ENCODE data around the gene ICAM1. TPM values are rescaled to one million over a fixed set of nuclear protein-coding genes. Genes with fewer than 3 reads are reported as not detected.
A peak's percentile ranks its signal among the peaks of the same experiment; 100 is the strongest.

The ICAM1 gene
- total and polyA plus RNA-seq, 2 of the 13 experiments (the other 11 are each of a cell fraction or from before 2014, with no cell fraction given) = 37.9 to 98.4 TPM

DNA sequence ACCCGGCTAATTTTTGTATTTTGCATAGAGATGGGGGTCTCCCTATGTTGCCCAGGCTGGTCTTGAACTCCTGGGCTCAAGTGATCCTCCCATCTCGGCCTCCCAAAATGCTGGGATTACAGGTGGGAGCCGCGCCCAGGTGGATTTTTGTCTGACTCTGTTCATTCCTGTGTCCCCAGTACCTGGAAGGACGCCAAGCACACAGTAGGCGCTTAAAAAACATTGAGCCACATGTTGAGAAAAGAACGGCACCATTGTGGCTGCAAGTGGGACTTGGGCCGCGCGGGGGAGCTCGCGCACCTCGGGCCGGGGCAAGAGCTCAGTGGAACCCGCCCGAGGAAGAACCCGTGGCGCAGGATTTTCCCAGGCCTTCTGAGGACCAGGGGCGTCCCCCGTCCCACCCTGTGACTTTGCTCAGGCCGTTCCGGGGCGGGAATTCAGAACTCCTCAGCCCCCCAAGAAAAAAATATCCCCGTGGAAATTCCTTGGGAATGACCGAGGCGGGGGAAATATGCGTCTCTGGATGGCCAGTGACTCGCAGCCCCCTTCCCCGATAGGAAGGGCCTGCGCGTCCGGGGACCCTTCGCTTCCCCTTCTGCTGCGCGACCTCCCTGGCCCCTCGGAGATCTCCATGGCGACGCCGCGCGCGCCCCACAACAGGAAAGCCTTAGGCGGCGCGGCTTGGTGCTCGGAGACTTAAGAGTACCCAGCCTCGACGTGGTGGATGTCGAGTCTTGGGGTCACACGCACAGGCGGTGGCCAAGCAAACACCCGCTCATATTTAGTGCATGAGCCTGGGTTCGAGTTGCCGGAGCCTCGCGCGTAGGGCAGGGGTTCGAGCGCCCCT is 1.4 kb upstream of the ICAM1 start (continued):
- TF ChIP-seq ADNP (CRISPR knock-in tag; IDR thresholded peaks at IDR 0.05) (0 out of 2 replicates have a peak, but pooled peaks have one; percentile 48), NR2F6 (IDR thresholded peaks at IDR 0.05) (no peak), NR2F6 (CRISPR knock-in tag; IDR thresholded peaks at IDR 0.05) (0 out of 2 replicates have a peak, but pooled peaks have one; percentile 28), HIVEP1 (CRISPR knock-in tag; IDR thresholded peaks at IDR 0.05) (no peak), PRPF4 (IDR thresholded peaks at IDR 0.05; ENCODE audit: low read depth, low read length, poor library complexity, severe bottlenecking) (peak; percentile 82), ZNF816 (CRISPR knock-in tag; IDR thresholded peaks at IDR 0.05; ENCODE audit: borderline replicate concordance) (0 out of 2 replicates have a peak, but pooled peaks have one; percentile 38), SUZ12 (IDR thresholded peaks at IDR 0.05; ENCODE audit: low read depth, low read length) (no peak), GTF3A (CRISPR knock-in tag; conservative IDR thresholded peaks at IDR 0.05) (0 out of 2 replicates have a peak, but pooled peaks have one; percentile 53), KDM2A (CRISPR knock-in tag; IDR thresholded peaks at IDR 0.05; ENCODE audit: borderline replicate concordance, low read depth) (peak; percentile 84), RCOR2 (CRISPR knock-in tag; IDR thresholded peaks at IDR 0.05) (peak; percentile 87; the same call in 1 of the 2 replicates), ZNF335 (CRISPR knock-in tag; IDR thresholded peaks at IDR 0.05) (no peak), ZNF724P (CRISPR knock-in tag; IDR thresholded peaks at IDR 0.05; ENCODE audit: borderline replicate concordance) (0 out of 2 replicates have a peak, but pooled peaks have one; percentile 50), HNF4G (IDR thresholded peaks at IDR 0.05; ENCODE audit: borderline replicate concordance, low read depth, low read length) (no peak), HNF4G (CRISPR knock-in tag; IDR thresholded peaks at IDR 0.05; ENCODE audit: borderline replicate concordance, low read depth) (0 out of 2 replicates have a peak, but pooled peaks have one; percentile 58), ZNF629 (CRISPR knock-in tag; conservative IDR thresholded peaks at IDR 0.05) (no peak), KDM5A (IDR thresholded peaks at IDR 0.05; ENCODE audit: borderline replicate concordance, low read length) (no peak), ZNF792 (CRISPR knock-in tag; IDR thresholded peaks at IDR 0.05) (0 out of 2 replicates have a peak, but pooled peaks have one; percentile 38)
- TF ChIP-seq, protein P1, sequence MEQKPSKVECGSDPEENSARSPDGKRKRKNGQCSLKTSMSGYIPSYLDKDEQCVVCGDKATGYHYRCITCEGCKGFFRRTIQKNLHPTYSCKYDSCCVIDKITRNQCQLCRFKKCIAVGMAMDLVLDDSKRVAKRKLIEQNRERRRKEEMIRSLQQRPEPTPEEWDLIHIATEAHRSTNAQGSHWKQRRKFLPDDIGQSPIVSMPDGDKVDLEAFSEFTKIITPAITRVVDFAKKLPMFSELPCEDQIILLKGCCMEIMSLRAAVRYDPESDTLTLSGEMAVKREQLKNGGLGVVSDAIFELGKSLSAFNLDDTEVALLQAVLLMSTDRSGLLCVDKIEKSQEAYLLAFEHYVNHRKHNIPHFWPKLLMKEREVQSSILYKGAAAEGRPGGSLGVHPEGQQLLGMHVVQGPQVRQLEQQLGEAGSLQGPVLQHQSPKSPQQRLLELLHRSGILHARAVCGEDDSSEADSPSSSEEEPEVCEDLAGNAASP (CRISPR knock-in tag; IDR thresholded peaks at IDR 0.05; ENCODE audit: borderline replicate concordance) = peak; percentile 36; the same call in 1 of the 2 replicates
- TF ChIP-seq, protein P2, sequence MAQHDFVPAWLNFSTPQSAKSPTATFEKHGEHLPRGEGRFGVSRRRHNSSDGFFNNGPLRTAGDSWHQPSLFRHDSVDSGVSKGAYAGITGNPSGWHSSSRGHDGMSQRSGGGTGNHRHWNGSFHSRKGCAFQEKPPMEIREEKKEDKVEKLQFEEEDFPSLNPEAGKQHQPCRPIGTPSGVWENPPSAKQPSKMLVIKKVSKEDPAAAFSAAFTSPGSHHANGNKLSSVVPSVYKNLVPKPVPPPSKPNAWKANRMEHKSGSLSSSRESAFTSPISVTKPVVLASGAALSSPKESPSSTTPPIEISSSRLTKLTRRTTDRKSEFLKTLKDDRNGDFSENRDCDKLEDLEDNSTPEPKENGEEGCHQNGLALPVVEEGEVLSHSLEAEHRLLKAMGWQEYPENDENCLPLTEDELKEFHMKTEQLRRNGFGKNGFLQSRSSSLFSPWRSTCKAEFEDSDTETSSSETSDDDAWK (CRISPR knock-in tag; IDR thresholded peaks at IDR 0.05) = no peak
- TF ChIP-seq, protein P3, sequence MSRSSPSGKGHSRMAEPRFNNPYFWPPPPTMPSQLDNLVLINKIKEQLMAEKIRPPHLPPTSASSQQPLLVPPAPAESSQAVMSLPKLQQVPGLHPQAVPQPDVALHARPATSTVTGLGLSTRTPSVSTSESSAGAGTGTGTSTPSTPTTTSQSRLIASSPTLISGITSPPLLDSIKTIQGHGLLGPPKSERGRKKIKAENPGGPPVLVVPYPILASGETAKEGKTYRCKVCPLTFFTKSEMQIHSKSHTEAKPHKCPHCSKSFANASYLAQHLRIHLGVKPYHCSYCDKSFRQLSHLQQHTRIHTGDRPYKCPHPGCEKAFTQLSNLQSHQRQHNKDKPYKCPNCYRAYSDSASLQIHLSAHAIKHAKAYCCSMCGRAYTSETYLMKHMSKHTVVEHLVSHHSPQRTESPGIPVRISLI (CRISPR knock-in tag; IDR thresholded peaks at IDR 0.05; ENCODE audit: borderline replicate concordance) = peak; percentile 65; the same call in 1 of the 2 replicates
- TF ChIP-seq, protein P4, sequence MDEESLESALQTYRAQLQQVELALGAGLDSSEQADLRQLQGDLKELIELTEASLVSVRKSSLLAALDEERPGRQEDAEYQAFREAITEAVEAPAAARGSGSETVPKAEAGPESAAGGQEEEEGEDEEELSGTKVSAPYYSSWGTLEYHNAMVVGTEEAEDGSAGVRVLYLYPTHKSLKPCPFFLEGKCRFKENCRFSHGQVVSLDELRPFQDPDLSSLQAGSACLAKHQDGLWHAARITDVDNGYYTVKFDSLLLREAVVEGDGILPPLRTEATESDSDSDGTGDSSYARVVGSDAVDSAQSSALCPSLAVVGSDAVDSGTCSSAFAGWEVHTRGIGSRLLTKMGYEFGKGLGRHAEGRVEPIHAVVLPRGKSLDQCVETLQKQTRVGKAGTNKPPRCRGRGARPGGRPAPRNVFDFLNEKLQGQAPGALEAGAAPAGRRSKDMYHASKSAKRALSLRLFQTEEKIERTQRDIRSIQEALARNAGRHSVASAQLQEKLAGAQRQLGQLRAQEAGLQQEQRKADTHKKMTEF (CRISPR knock-in tag; IDR thresholded peaks at IDR 0.05) = peak; percentile 60; the same call in 1 of the 2 replicates

Measured in HepG2 (cell line).